ENCODE results near the gene NSD2.

DNA sequence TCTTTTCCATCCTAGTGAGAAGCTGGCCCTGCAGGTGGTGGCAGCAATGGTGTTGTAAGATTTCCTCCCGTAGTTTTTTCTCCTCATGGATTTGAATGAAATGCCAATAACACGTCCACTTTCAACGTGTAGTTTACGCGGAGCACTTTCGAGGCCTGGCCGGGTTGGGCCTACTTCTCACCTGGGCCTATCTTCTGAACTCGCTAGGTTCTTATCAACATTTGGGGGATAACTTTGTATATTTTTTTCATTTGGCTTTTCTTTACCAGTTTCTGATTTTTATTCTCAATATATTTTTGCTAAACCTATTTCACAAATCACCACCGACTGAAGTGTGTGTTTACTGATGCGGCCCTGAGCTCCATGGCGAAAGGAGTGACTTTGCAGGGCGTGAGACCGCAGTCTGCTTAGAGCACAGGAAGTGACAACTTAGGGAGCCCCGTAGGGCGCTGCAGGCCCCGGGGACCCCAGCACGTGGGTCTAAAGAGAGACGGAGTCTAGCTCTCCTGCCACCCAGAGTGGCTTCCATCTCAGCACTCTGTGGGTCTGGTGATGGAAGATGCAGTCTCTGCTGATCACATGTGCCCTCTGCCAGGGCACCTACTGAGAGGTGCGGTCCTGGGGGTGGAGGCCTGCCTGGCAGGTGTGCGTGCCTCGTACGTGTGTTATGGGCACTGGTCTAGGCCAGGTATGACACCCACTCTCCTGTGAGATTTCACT, 108.4 kb downstream of the NSD2 start:
- TF ChIP-seq, protein P1, sequence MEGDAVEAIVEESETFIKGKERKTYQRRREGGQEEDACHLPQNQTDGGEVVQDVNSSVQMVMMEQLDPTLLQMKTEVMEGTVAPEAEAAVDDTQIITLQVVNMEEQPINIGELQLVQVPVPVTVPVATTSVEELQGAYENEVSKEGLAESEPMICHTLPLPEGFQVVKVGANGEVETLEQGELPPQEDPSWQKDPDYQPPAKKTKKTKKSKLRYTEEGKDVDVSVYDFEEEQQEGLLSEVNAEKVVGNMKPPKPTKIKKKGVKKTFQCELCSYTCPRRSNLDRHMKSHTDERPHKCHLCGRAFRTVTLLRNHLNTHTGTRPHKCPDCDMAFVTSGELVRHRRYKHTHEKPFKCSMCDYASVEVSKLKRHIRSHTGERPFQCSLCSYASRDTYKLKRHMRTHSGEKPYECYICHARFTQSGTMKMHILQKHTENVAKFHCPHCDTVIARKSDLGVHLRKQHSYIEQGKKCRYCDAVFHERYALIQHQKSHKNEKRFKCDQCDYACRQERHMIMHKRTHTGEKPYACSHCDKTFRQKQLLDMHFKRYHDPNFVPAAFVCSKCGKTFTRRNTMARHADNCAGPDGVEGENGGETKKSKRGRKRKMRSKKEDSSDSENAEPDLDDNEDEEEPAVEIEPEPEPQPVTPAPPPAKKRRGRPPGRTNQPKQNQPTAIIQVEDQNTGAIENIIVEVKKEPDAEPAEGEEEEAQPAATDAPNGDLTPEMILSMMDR (IDR thresholded peaks at IDR 0.05; ENCODE audit: low read depth, low read length), result no peak
- no peak for TF ChIP-seq EZH2phosphoT487 (IDR thresholded peaks at IDR 0.05; ENCODE audit: low read depth)
